Measurements from ENCODE around the gene ELMO2. TPM values are rescaled to one million over a fixed set of nuclear protein-coding genes. Genes with fewer than 3 reads are reported as not detected.
A peak's percentile ranks its signal among the peaks of the same experiment; 100 is the strongest.

The ELMO2 gene
- total RNA-seq, 1 donor from 2014 or later, result 66.4 TPM

GRCh38 chr20:46368902-46369268 is 37.5 kb downstream of the ELMO2 start:
- Mint-ChIP-seq H3K9me3 (no peaks in the 10 kb centered on the region), H3K27ac (peak overlapping the region; percentile 70), H3K4me3 (no peak overlapping the region), H3K27me3 (no peaks in the 10 kb centered on the region), H3K4me1 (peaks cover 36% of the 10 kb centered on the region), H3K36me3 (ENCODE audit: low read depth) (peaks cover 74% of the 10 kb centered on the region)
- no peak for DNase-seq
- intact Hi-C loops (cut with micrococcal nuclease), result no loop called here

- H3K9me3 Mint-ChIP-seq, result no peaks in the 10 kb centered on the region
- peak overlapping the region; percentile 73 for H3K27ac Mint-ChIP-seq
- intact Hi-C loops (cut with micrococcal nuclease), result no loop called here
- peaks cover 76% of the 10 kb centered on the region for H3K36me3 Mint-ChIP-seq (ENCODE audit: low read depth)
- no peaks in the 10 kb centered on the region for H3K27me3 Mint-ChIP-seq
- H3K4me3 Mint-ChIP-seq, result no peak overlapping the region
- DNase-seq, result no peak
- peaks cover 42% of the 10 kb centered on the region for H3K4me1 Mint-ChIP-seq
Measured at GRCh38 chr20:46367967-46368901, 38.2 kb downstream of the ELMO2 start.

GRCh38 chr20:46367234-46367633 is 39.2 kb downstream of the ELMO2 start:
- no peak overlapping the region for H3K4me3 Mint-ChIP-seq
- H3K9me3 Mint-ChIP-seq, result no peaks in the 10 kb centered on the region
- no peaks in the 10 kb centered on the region for H3K27me3 Mint-ChIP-seq
- intact Hi-C loops (cut with micrococcal nuclease), result no loop called here
- H3K27ac Mint-ChIP-seq, result no peak overlapping the region
- peaks cover 52% of the 10 kb centered on the region for H3K4me1 Mint-ChIP-seq
- peaks cover 70% of the 10 kb centered on the region for H3K36me3 Mint-ChIP-seq (ENCODE audit: low read depth)
- DNase-seq, result no peak

GRCh38 chr20:46366826-46367225 is 39.6 kb downstream of the ELMO2 start:
- no peaks in the 10 kb centered on the region for H3K9me3 Mint-ChIP-seq
- no peak overlapping the region for H3K27ac Mint-ChIP-seq
- peaks cover 68% of the 10 kb centered on the region for H3K36me3 Mint-ChIP-seq (ENCODE audit: low read depth)
- H3K4me1 Mint-ChIP-seq, result peaks cover 55% of the 10 kb centered on the region
- H3K27me3 Mint-ChIP-seq, result no peaks in the 10 kb centered on the region
- intact Hi-C loops (cut with micrococcal nuclease), result no loop called here
- no peak overlapping the region for H3K4me3 Mint-ChIP-seq
- no peak for DNase-seq

- H3K27ac Mint-ChIP-seq, result peak overlapping the region; percentile 50
- peaks cover 67% of the 10 kb centered on the region for H3K36me3 Mint-ChIP-seq (ENCODE audit: low read depth)
- no peaks in the 10 kb centered on the region for H3K9me3 Mint-ChIP-seq
- H3K27me3 Mint-ChIP-seq, result no peaks in the 10 kb centered on the region
- intact Hi-C loops (cut with micrococcal nuclease), result no loop called here
- H3K4me1 Mint-ChIP-seq, result peaks cover 65% of the 10 kb centered on the region
- peak; percentile 64 for DNase-seq
- H3K4me3 Mint-ChIP-seq, result peak overlapping the region; percentile 29
Measured at GRCh38 chr20:46365487-46366220, 40.8 kb downstream of the ELMO2 start.

GRCh38 chr20:46364670-46365486 is 41.5 kb downstream of the ELMO2 start:
- Mint-ChIP-seq H3K27ac (peak overlapping the region; percentile 80), H3K27me3 (no peaks in the 10 kb centered on the region), H3K9me3 (no peaks in the 10 kb centered on the region), H3K36me3 (ENCODE audit: low read depth) (peaks cover 61% of the 10 kb centered on the region), H3K4me1 (peaks cover 68% of the 10 kb centered on the region), H3K4me3 (peak overlapping the region; percentile 93)
- DNase-seq, result no peak
- intact Hi-C loops (cut with micrococcal nuclease), result loop anchor here (1.0 kb wide), 1 partner anchor 41 kb away; the partner anchor contains the start of gene ELMO2

GRCh38 chr20:46363874-46364669 is 42.3 kb downstream of the ELMO2 start:
- Mint-ChIP-seq H3K27ac (peak overlapping the region; percentile 80), H3K4me3 (peak overlapping the region; percentile 93), H3K27me3 (no peaks in the 10 kb centered on the region), H3K36me3 (ENCODE audit: low read depth) (peaks cover 56% of the 10 kb centered on the region), H3K4me1 (peaks cover 71% of the 10 kb centered on the region), H3K9me3 (no peaks in the 10 kb centered on the region)
- intact Hi-C loops (cut with micrococcal nuclease), result loop anchor here (1.0 kb wide), 1 partner anchor 42 kb away; the partner anchor contains the start of gene ELMO2
- peak; percentile 96 for DNase-seq

GRCh38 chr20:46362921-46363867 is 43.2 kb downstream of the ELMO2 start:
- peak overlapping the region; percentile 93 for H3K4me3 Mint-ChIP-seq
- intact Hi-C loops (cut with micrococcal nuclease), result no loop called here
- peak overlapping the region; percentile 80 for H3K27ac Mint-ChIP-seq
- peaks cover 49% of the 10 kb centered on the region for H3K36me3 Mint-ChIP-seq (ENCODE audit: low read depth)
- no peaks in the 10 kb centered on the region for H3K9me3 Mint-ChIP-seq
- peaks cover 63% of the 10 kb centered on the region for H3K4me1 Mint-ChIP-seq
- DNase-seq, result no peak
- no peaks in the 10 kb centered on the region for H3K27me3 Mint-ChIP-seq

GRCh38 chr20:46361811-46362210 is 44.6 kb downstream of the ELMO2 start:
- Mint-ChIP-seq H3K4me3 (peak overlapping the region; percentile 48), H3K36me3 (ENCODE audit: low read depth) (peaks cover 41% of the 10 kb centered on the region), H3K27ac (peak overlapping the region; percentile 67), H3K4me1 (peaks cover 67% of the 10 kb centered on the region), H3K27me3 (no peaks in the 10 kb centered on the region), H3K9me3 (no peaks in the 10 kb centered on the region)
- intact Hi-C loops (cut with micrococcal nuclease), result no loop called here
- no peak for DNase-seq

- Mint-ChIP-seq H3K36me3 (ENCODE audit: low read depth) (peaks cover 37% of the 10 kb centered on the region), H3K27me3 (no peaks in the 10 kb centered on the region), H3K9me3 (no peaks in the 10 kb centered on the region), H3K4me3 (peak overlapping the region; percentile 48), H3K27ac (peak overlapping the region; percentile 67), H3K4me1 (peaks cover 64% of the 10 kb centered on the region)
- DNase-seq, result peak; percentile 69
- intact Hi-C loops (cut with micrococcal nuclease), result no loop called here
Measured at GRCh38 chr20:46361381-46361780, 45.0 kb downstream of the ELMO2 start.

- peaks cover 29% of the 10 kb centered on the region for H3K36me3 Mint-ChIP-seq (ENCODE audit: low read depth)
- no peaks in the 10 kb centered on the region for H3K9me3 Mint-ChIP-seq
- H3K4me1 Mint-ChIP-seq, result peaks cover 50% of the 10 kb centered on the region
- H3K27me3 Mint-ChIP-seq, result no peaks in the 10 kb centered on the region
- no peak for DNase-seq
- H3K27ac Mint-ChIP-seq, result peak overlapping the region; percentile 52
- intact Hi-C loops (cut with micrococcal nuclease), result no loop called here
- H3K4me3 Mint-ChIP-seq, result no peak overlapping the region
Measured at GRCh38 chr20:46359233-46359751, 47.1 kb downstream of the ELMO2 start.

Data from activated CD4-positive, alpha-beta T cell treated with anti-CD3 and anti-CD28 coated beads, Interleukin-2, amount 10 ng/mL, durations not matched to agents 24 days and 14 days (primary cell).